OCI-LY3 (cell line): Measurements from ENCODE around the gene LPAR3.

Experiments
- H2AFZ ChIP-seq: fragments of 200-600, 300-600 bp; shearing (Covaris generic); 2 replicates; pipeline ENCODE4 v1.6.0; 2014; ENCODE audit warnings: antibody characterized with exemption, low read depth, low read length
- H3K27ac ChIP-seq: fragments of 200-600, 300-600 bp; sonication (generic); 2 replicates; pipeline ENCODE4 v1.5.1; 2014; ENCODE audit warnings: mild to moderate bottlenecking, low read length, moderate library complexity, mixed read lengths
- H3K27me3 ChIP-seq: fragments of 200-600, 300-600 bp; sonication (generic); 2 replicates; pipeline ENCODE4 v1.6.1; 2014; ENCODE audit warnings: low read depth, low read length, mixed read lengths
- H3K36me3 ChIP-seq: fragments of 200-600, 300-600 bp; sonication (generic); replicated peaks from 2 replicates; pipeline ENCODE3; 2014; ENCODE audit warnings: low read depth, low read length, mixed read lengths
- H3K4me1 ChIP-seq: fragments of 300-600, 200-600 bp; sonication (generic); 2 replicates; pipeline ENCODE4 v1.6.1; 2014; ENCODE audit warnings: low read length, mixed read lengths
- H3K4me2 ChIP-seq: fragments of 200-600, 300-600 bp; sonication (generic); 2 replicates; pipeline ENCODE4 v1.6.1; 2014; ENCODE audit warnings: low read length, mixed read lengths
- H3K4me3 ChIP-seq: fragments of 300-600, 200-600 bp; sonication (generic); 2 replicates; pipeline ENCODE4 v1.5.1; 2014; ENCODE audit warnings: antibody characterized with exemption, mild to moderate bottlenecking, low read length, moderate library complexity
- H3K79me2 ChIP-seq: fragments of 300-600, 200-600 bp; shearing (Covaris generic); 2 replicates; pipeline ENCODE4 v1.6.1; 2014; ENCODE audit warnings: mild to moderate bottlenecking, low read length, mixed read lengths
- H3K9ac ChIP-seq: fragments of 300-600, 200-600 bp; shearing (Covaris generic); 2 replicates; pipeline ENCODE4 v1.6.0; 2014; ENCODE audit warnings: mild to moderate bottlenecking, low read length, moderate library complexity
- H3K9me3 ChIP-seq: fragments of 200-600, 300-600 bp; shearing (Covaris generic); 2 replicates; pipeline ENCODE4 v1.6.1; 2014; ENCODE audit warnings: low read length, mixed read lengths; ENCODE audit not compliant: insufficient read depth
- H4K20me1 ChIP-seq: fragments of 200-600, 300-600 bp; sonication (generic); 2 replicates; pipeline ENCODE4 v1.6.1; 2016; ENCODE audit warnings: low read length, mixed read lengths; ENCODE audit not compliant: insufficient read depth
- EZH2phosphoT487 ChIP-seq: fragments of 200-600 bp; shearing (Covaris generic); IDR thresholded peaks from 2 replicates; pipeline ENCODE4 v1.6.1; 2018; ENCODE audit warnings: antibody characterized with exemption, mixed run types, low read depth
- TF ChIP-seq, protein P1 (sequence below): fragments of 200-600, 300-600 bp; sonication (generic); IDR thresholded peaks from 2 replicates; pipeline ENCODE4 v1.5.1; 2014; ENCODE audit warnings: antibody characterized with exemption, low read length, low read depth

The LPAR3 gene

DNA sequence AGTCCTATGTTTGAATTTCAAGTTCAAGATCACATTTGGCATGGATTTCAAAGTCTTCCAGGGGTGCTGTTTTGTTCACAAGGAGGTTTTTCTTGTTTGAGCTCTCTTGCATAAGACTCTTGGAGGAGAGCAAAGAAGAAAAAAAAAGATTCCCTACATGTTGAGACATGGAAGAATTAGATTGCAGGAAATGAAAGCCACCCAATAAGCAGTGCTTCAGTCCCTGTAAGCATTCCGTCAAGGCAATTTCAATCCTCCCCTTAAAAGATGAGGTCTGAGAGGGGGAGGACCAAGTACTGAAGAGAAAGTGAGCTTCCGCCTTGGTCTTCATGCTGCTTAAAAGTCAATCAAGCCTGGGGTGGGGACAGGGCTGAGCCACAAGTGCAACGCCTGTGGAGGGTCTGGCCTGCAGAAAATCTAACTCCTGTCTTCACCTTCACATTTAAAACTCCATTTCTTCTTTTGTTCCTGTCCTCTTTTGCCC is 50.2 kb downstream of the LPAR3 start:
- Histone ChIP-seq H3K4me2 (no peak overlapping the region), H3K36me3 (no peaks in the 10 kb centered on the region), H3K4me3 (no peak overlapping the region), H3K4me1 (no peaks in the 10 kb centered on the region), H3K9ac (no peak overlapping the region), H3K27ac (no peak overlapping the region), H2AFZ (no peak overlapping the region), H3K79me2 (no peaks in the 10 kb centered on the region), H3K9me3 (no peaks in the 10 kb centered on the region), H4K20me1 (no peaks in the 10 kb centered on the region), H3K27me3 (no peaks in the 10 kb centered on the region)
- TF ChIP-seq EZH2phosphoT487, result no peak
- TF ChIP-seq, protein P1, sequence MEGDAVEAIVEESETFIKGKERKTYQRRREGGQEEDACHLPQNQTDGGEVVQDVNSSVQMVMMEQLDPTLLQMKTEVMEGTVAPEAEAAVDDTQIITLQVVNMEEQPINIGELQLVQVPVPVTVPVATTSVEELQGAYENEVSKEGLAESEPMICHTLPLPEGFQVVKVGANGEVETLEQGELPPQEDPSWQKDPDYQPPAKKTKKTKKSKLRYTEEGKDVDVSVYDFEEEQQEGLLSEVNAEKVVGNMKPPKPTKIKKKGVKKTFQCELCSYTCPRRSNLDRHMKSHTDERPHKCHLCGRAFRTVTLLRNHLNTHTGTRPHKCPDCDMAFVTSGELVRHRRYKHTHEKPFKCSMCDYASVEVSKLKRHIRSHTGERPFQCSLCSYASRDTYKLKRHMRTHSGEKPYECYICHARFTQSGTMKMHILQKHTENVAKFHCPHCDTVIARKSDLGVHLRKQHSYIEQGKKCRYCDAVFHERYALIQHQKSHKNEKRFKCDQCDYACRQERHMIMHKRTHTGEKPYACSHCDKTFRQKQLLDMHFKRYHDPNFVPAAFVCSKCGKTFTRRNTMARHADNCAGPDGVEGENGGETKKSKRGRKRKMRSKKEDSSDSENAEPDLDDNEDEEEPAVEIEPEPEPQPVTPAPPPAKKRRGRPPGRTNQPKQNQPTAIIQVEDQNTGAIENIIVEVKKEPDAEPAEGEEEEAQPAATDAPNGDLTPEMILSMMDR, result no peak

DNA sequence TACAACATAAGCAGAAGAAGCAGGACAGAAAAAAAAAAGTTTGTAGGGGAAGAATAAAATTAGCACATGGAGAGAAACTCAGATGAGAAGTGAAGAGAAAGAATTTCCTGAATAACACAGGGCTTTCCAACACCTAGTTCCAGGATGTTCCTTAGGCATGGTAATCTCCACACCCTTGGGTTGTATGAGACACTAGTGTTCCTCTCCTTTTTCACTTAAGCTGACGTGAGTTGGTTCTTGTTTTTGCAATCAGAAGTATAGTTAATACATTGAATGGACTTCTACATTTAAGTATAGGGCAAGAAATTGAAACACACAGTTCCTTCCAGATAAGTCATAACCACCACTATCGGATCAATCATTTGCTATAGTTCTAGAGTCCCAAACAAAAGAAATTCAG is 51.0 kb downstream of the LPAR3 start:
- Histone ChIP-seq H3K27me3 (no peaks in the 10 kb centered on the region), H2AFZ (no peak overlapping the region), H3K36me3 (no peaks in the 10 kb centered on the region), H4K20me1 (no peaks in the 10 kb centered on the region), H3K9me3 (no peaks in the 10 kb centered on the region), H3K4me3 (no peak overlapping the region), H3K79me2 (no peaks in the 10 kb centered on the region), H3K4me1 (no peaks in the 10 kb centered on the region), H3K27ac (no peak overlapping the region), H3K4me2 (no peak overlapping the region), H3K9ac (no peak overlapping the region)
- TF ChIP-seq, protein P1, result no peak
- no peak for TF ChIP-seq EZH2phosphoT487

DNA sequence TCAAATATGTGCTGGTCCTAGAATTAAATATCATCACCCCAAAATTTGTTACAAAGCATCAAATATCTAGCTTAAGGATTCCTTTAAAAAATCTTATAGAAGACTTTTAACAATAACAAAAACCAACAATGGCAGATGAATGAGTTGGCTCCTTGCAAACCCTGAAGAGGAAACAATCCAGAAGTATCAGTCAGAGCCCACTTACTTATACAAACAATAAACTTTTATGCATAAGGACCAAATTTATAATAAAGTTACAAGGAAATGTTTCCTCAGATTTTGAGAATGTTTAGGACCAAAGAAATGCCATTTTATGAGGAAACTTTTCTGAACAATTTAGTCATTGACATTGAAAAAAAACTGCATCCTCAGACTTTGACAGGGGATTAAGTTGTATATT is 52.7 kb downstream of the LPAR3 start:
- Histone ChIP-seq H3K4me3 (no peak overlapping the region), H3K4me1 (no peaks in the 10 kb centered on the region), H3K36me3 (no peaks in the 10 kb centered on the region), H3K4me2 (no peak overlapping the region), H3K9ac (no peak overlapping the region), H3K27ac (no peak overlapping the region), H3K79me2 (no peaks in the 10 kb centered on the region), H3K27me3 (no peaks in the 10 kb centered on the region), H2AFZ (no peak overlapping the region), H4K20me1 (no peaks in the 10 kb centered on the region), H3K9me3 (no peaks in the 10 kb centered on the region)
- no peak for TF ChIP-seq EZH2phosphoT487
- TF ChIP-seq, protein P1, result no peak

DNA sequence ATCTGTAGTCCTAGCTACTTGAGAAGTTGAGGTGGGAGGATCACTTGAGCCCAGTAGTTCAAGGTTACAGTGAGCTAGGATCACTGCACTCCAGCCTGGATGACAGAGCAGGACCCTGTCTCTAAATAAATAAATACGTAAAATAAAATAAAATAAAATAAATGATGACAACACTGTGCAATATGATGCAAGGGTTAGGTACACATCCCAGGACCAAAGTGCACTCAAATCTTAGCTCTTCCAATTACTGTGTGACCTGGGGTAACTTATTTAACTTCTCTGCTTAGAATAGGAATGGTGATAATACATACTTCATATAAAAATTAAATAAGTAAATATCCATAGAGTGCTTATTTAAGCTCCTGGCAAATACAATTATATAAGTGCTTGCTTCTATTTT is 53.5 kb downstream of the LPAR3 start:
- Histone ChIP-seq H3K4me1 (no peaks in the 10 kb centered on the region), H3K9ac (no peak overlapping the region), H2AFZ (no peak overlapping the region), H3K4me2 (no peak overlapping the region), H3K9me3 (no peaks in the 10 kb centered on the region), H3K27ac (no peak overlapping the region), H3K4me3 (no peak overlapping the region), H3K79me2 (no peaks in the 10 kb centered on the region), H3K27me3 (no peaks in the 10 kb centered on the region), H3K36me3 (no peaks in the 10 kb centered on the region), H4K20me1 (no peaks in the 10 kb centered on the region)
- TF ChIP-seq, protein P1, result no peak
- no peak for TF ChIP-seq EZH2phosphoT487
